Loucy (cell line): ENCODE measurements around the gene ATP11B.

Experiments used
- CTCF ChIP-seq: fragments of 200-600 bp; sonication (generic); conservative IDR thresholded peaks from 2 replicates; pipeline ENCODE4 v1.5.1; 2014; ENCODE audit warnings: mild to moderate bottlenecking, antibody characterized with exemption, low read length
- EZH2phosphoT487 ChIP-seq: fragments of 200-600 bp; IDR thresholded peaks from 2 replicates; pipeline ENCODE4 v1.6.1; 2018; ENCODE audit warnings: antibody characterized with exemption, mild to moderate bottlenecking, moderate library complexity, borderline replicate concordance

- no peak for TF ChIP-seq CTCF
- no peak for TF ChIP-seq EZH2phosphoT487
Observed at GRCh38 chr3:182783106-182783505, 10.2 kb upstream of the ATP11B start.
